ENCODE results near the gene PAFAH1B2.
"Not testable (repeated sequence)": the region's sequence is repeated elsewhere in the genome, so short reads cannot be mapped to it uniquely, and the experiment has no call there.

The PAFAH1B2 gene

DNA sequence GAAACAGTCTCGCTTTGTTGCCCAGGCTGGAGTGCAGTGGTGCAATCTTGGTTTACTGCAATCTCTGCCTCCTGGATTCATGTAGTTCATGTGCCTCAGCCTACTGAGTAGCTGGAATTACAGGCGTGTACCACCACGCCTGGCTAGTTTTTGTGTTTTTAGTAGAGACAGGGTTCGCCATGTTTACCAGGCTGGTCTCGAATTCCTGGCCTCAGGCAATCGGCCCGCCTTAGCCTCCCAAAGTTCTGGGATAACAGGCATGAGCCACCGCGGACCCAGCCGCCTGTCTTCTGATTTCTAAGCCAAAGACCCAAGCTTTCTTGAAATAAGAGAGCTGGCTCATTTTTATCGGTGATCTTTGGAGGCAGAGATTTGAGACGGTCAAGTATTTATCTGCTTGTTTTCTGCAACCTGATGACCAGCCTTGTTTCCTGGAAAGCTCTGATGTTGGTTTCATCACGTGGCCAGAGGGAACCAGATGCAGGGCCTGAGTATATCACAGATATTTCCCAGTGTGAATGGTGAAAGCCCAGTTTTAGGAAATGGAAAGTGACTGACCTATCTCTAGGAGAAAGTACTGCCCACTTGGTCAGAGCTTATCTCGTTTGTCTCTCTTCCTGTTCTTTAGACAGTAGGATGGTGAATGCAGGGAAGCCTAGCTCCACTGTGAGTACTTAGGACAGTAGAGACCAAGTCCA is 28.8 kb downstream of the PAFAH1B2 start:
- no peak for DNase-seq (ENCODE audit: low spot score)

DNA sequence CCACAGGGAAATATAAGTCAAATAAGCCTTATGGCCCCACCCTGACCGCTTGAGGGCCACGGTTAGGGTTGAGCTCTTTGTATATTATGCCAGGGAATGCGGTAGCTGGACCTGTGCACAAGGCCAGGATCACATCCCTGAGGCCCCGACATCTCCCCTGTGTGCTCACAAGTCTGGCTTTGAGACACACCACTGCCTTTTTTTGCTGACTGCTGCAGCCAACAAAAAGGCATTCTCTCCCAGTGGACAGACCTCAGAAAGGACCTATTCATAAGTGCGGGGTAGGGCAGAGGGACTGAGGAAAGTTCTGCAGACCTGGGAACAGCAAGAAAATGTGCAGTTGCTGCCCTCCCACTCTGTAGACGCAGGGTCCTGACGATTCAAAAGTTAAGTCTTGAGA is 31.0 kb downstream of the PAFAH1B2 start:
- no peak for DNase-seq (ENCODE audit: low spot score)

DNA sequence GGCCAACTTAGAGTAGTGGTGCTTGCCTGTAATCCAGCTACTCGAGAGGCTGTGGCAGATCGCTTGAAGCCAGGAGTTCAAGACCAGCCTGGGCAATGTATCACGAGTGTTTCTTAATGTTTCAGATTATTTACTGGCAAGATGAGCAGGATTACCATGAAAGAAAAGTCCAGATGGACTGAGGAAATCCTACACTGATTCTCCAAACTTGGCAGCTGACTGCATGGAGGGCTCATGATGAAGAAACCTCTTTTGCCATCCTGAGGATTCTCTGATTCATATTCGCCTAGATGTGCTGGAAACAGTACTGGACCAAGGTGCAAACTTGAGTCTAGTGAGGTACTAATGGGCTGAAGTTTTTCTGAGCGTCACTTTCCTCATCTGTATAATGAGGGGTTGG is 31.7 kb downstream of the PAFAH1B2 start:
- no peak for DNase-seq (ENCODE audit: low spot score)

DNA sequence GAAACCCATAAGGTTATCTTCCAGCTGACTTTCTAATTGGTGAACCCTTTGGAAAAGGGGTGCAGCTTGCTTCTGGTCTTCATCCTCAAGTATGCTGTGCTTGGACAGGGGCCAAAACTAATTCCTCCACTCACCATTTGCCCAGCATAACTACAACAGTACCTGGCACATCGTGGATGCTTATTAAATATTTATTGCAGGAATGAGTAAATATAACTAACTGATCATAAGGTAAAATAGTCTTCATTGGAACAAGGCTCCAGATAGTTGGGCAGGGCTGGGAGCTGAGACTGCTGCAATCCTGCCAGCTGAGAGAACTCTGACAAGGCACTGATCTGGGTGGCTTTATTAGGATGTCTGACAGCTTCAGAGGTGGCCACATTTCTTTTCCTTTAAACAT is 32.1 kb downstream of the PAFAH1B2 start:
- DNase-seq (ENCODE audit: low spot score), result no peak

DNA sequence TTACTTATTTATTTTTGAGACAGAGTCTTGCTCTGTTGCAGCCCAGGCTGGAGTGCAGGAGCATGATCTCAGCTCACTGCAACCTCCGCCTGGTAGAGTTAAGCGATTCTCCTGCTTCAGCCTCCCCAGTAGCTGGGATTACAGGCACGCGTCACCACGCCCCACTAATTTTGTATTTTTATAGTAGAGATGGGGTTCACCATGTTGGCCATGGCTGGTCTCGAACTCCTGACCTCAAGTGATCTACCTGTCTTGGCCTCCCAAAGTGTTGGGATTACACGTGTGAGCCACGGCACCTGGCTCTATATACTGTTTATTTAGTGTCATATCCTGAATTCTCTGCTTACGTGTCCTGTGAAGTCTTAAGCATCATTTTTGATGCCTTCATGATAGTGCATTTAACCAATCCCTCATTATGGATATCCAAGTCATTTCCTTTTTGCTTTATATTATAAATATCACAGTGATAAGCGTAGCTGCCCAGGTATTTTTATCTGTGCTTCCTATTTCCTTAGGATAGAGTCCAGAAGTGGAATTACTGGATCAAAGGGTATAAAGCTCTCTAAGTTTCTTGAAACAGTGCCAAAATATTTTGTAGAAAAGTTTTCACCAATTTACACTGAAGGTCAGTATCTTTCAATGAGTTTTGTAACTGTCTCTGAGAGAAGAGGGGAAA is 33.6 kb downstream of the PAFAH1B2 start:
- DNase-seq (ENCODE audit: low spot score), result no peak

DNA sequence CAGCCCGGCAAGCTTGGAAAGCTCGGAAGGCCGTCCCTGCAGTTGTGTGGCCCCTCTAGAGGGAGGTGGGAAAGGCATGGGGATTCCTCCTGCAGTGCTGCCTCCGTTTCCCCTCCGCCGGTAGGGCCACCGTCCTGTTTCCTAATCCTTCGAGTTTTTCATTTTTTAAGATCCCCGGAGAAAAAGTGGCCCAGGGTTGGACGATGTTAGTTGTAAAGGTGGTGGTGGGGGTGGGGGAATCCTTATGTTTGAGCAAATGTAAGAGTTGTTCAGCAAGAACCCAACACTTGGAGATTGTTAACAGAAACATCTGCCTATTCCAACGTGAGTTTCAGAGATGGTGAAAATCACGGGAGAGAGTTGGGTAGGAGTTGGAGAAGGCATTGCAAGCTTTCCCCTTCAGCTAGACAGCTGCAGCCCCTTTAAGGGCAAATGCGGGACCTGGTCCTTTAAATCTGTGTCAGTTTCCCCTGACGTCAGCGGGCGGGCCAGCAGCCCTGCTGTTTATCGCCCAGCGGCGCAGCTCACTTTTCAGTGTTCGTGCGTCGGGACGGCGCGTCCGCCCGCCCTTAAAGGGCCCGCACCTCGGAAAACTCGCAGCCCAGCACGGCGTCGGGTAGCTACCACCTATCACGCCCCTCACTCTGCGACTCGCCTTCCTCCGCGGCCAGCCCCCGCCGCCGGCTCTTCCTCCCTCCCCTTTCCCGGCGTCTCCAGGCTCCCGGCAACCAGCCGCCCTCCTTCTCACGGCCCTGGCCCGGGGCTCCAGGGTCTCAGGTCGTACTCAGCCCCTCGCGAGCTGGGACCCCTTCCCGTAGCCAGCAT is 34.3 kb downstream of the PAFAH1B2 start, which contains the start of gene SIDT2:
TSS of gene SIDT2 (plus strand) at position 534 of the 825 bp plus-strand sequence. CDS start 521 bp downstream, outside the sequence.
- DNase-seq (ENCODE audit: low spot score), result peak; percentile 90

DNA sequence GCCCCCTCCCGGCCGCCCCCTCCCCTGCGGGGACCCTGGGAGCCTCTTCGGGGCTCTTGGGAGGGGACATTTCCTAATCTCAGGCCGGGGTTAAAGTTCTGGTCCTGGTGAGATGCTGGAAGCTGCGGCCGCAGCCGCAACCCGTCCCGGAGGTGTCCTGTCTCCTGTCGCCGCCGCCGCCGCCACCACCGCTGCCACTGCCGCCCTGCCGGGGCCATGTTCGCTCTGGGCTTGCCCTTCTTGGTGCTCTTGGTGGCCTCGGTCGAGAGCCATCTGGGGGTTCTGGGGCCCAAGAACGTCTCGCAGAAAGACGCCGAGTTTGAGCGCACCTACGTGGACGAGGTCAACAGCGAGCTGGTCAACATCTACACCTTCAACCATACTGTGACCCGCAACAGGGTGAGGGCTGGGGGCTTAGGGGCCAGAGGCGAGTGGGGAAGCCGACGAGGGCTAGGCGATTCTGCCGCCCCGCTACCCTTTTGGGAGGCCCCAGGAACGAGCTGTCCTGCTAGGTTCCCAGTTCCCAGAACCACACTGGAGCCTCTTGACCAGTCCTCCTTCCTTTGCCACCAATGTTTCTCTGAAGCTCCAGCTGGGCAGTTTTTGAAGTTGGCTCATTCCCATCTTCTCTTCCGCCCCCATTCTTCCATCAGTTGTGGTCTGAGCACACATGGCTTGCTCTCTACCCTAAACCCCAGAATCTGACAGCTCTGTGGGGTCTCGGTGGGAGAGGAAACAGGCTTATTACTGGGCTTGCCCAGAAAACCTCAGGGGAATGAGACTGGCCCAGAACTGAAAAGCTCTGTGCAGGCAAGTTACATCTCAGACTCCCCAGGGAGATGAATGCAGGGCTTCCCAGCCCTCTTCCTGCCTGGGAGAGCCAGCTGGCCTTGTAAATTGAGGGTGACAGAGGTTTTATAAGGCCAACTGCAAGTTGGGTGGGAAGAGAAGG is 35.2 kb downstream of the PAFAH1B2 start:
- peak; percentile 52 for DNase-seq (ENCODE audit: low spot score)

DNA sequence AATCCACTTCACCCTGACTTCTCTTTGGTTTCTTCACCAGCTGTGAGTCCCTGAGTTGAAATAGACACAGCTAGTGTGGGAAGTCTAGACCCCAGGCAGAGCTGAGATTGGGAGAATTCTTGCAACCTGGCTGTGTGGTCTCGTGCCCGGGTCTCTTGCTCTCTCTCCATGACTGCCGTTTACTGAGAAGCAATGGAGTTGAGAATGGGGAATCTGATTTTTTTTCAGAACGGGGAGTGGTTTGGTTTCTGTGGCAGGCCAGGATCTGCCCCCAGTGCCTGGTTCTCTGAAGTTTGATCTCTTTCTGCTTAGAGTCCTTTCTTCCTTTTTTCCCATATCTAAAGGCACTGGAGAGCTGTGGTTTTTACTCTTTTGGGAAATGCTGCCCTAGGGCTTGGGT is 35.9 kb downstream of the PAFAH1B2 start:
- no peak for DNase-seq (ENCODE audit: low spot score)

DNA sequence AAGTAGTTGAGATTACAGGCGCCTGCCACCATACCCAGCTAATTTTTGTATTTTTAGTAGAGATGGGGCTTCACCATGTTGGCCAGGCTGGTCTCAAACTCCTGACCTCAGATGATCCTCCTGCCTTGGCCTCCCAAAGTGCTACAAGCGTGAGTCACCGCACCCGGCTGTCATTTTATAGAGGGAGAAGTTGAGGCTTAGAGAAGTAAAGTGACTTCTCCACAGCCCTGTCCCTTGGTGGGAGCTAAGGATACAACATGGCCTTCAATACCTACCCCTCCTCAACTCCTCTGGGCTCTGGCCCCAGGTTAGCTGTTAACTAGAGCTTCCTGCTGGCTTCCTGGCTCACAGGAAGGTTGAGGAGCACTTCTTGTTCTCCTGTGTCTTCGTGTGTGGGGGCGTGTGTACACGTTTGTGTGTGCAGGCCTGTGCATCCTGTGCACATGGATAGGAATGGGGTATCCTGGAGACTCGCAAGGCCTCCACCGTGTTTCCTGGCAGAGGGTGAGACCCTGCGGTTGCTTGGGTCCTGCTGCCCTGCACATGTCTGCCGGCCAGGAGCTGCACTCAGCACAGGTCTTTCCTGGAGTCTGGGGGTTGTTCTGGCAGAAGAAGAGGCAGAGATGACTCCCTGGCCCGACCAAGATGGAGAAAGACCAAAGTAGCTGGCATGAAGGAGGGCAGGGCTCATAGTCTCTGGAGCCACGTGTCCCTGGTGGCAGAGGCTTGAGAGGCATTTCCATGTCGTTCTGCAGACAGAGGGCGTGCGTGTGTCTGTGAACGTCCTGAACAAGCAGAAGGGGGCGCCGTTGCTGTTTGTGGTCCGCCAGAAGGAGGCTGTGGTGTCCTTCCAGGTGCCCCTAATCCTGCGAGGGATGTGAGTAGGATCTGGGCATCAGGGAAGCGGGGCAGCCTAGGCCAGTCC is 36.8 kb downstream of the PAFAH1B2 start:
- peak; percentile 35 for DNase-seq (ENCODE audit: low spot score)

DNA sequence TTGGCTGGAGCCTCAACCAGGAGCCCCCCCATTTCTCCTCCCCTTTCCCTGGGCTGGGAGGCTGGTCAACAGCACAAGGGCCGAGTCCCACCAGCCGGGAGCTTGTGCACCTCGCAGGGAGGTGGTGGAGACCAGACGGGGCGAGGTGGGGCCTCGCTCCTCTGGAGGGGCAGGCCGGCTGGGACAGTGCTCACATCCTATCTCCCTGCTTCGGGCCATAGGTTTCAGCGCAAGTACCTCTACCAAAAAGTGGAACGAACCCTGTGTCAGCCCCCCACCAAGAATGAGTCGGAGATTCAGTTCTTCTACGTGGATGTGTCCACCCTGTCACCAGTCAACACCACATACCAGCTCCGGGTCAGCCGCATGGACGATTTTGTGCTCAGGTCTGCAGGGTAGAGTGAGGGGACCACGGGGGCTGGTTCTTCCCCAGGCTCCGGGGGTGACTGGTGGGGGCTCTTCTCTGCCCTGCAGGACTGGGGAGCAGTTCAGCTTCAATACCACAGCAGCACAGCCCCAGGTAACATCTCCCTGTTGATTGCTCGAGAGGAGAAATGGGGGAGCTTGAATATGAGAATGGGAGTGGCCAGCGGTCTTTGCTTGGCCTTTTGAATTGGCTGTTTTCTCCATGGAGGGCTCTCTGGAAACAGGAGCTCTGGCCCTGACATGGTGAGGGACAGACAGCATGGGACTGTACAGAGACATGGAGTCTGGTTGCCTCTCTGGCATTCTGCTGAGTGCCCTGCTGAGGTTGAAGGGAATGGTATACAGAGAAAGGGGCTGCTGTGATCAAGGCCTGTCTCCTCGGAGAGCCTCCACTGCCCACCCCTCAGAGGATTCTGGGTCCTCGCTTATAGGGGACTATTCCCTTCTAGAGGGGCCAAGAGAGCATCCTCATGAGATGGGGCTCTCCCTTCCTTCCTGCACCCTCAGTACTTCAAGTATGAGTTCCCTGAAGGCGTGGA is 37.8 kb downstream of the PAFAH1B2 start:
- DNase-seq (ENCODE audit: low spot score), result no peak

DNA sequence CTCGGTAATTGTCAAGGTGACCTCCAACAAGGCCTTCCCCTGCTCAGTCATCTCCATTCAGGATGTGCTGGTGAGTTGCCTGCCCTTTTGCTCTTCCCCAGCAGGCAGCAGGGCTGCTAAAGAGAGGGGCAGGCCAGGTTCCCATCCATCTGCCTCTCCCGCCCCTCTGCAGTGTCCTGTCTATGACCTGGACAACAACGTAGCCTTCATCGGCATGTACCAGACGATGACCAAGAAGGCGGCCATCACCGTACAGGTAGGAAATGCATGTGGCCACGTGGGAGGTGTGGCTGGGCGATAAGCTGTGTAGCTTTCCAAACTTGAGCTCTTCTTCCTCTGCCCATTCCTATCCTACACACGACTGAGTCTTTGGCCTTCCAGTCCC is 38.5 kb downstream of the PAFAH1B2 start:
- no peak for DNase-seq (ENCODE audit: low spot score)

DNA sequence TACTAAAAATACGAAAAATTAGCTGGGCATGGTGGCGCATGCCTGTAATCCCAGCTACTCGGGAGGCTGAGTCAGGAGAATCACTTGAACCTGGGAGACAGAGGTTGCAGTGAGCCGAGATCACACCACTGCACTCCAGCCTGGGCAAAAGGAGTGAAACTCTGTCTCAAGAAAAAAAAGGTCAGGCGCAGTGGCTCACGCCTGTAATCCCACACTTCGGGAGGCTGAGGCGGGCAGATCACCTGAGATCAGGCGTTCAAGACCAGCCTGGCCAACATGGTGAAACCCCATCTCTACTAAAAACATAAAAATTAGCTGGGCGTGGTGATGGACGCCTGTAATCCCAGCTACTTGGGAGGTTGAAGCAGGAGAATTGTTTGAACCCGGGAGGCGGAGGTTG is 39.1 kb downstream of the PAFAH1B2 start:
- not testable (repeated sequence) for DNase-seq (ENCODE audit: low spot score)

DNA sequence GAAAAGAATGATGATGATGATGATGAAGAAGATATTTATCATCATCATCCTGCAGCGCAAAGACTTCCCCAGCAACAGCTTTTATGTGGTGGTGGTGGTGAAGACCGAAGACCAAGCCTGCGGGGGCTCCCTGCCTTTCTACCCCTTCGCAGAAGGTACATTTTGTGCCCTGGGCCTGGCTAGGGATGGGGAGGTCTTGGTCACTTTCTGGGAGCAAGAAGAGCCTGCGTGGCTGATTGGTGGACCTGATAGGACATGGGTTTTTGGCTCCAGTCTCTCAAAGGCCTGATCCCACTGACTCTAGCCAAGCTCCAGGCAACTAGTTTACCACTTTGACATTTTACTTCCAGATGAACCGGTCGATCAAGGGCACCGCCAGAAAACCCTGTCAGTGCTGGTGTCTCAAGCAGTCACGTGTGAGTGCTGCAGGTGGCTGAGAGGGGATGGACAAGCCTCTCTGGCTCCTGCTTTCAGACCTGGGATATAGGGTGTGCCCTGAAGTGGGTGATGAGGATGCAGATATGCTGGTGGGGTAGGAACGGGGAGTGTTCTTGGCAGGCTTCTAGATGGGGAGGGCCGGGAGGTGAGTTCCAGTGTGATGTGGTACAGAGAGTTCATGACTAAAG is 39.8 kb downstream of the PAFAH1B2 start:
- DNase-seq (ENCODE audit: low spot score), result no peak

DNA sequence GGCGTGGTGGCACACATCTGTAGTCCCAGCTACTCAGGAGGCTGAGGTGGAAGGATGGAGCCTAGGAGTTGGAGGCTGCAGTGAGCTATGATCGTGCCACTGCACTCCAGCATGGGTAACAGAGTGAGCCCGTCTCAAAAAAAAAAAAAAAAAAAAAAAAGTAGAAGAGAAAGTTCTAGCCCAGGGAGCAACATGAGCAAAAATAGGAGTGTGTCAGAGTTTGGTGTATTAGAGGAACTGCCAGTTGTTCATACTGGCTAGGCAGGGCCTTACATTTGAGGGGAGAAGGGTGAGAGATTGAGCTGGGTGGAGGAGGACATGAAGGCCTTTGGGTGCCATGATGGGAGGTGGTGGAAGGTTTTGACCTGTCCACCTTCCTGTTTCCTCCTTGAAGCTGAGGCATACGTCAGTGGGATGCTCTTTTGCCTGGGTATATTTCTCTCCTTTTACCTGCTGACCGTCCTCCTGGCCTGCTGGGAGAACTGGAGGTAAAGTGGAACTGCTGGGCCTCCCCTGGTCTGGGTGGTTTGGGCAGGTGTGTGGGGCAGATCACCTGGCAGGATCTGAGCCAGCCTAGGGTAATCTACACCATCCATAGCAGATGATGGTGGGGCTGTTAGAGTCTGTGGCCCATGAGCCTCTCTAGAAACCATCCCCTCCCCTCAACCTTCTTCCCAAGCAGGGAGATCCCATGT is 41.8 kb downstream of the PAFAH1B2 start:
- no peak for DNase-seq (ENCODE audit: low spot score)

DNA sequence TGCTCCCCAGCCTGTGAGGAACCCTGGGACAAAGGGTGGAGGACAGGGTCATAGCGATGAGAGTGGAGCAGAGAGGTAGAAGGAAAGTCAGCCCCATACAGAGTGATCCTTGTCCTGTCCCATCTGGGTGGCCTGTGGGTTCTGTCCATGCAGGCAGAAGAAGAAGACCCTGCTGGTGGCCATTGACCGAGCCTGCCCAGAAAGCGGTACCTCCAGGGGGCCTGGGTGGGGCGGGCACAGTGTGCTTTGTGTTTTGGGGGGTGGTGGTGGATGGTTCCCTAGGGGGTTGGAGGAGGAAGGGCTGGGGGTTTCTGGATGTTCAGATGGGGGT is 42.3 kb downstream of the PAFAH1B2 start:
- DNase-seq (ENCODE audit: low spot score), result no peak

DNA sequence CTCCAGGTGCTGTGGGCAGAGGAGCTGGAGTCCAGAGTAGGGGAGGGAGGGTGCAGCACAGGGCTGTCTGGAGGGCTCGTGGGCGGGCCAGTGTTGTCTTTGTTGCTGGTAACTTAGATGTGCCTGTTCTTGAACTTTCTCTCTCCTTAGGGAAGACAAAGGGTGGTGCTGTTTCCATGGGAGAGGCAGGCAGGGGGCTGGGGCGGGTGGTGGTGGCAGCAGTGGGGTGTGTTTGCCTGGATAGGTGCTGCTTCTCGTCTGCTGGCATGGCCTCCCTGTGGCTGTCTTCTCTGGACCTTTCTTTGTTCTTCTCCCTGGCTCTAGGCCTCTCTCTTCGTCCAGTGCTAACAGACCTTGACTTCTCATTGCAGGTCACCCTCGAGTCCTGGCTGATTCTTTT is 42.9 kb downstream of the PAFAH1B2 start:
- DNase-seq (ENCODE audit: low spot score), result no peak

DNA sequence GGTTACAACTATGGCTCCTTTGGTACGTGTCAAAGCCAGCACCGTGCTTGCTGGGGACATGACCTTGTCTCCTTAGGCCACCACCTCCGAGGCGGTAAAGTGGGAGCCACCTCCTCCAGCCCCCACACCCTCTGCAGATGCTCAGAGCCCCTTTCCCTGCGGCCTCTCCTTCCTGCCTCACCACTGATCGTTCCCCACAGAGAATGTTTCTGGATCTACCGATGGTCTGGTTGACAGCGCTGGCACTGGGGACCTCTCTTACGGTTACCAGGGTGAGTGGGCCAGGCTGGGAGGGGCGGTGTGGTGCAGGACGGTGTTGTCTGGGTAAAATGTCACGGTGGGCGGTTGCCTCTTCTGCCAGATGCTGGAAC is 43.3 kb downstream of the PAFAH1B2 start:
- DNase-seq (ENCODE audit: low spot score), result no peak

DNA sequence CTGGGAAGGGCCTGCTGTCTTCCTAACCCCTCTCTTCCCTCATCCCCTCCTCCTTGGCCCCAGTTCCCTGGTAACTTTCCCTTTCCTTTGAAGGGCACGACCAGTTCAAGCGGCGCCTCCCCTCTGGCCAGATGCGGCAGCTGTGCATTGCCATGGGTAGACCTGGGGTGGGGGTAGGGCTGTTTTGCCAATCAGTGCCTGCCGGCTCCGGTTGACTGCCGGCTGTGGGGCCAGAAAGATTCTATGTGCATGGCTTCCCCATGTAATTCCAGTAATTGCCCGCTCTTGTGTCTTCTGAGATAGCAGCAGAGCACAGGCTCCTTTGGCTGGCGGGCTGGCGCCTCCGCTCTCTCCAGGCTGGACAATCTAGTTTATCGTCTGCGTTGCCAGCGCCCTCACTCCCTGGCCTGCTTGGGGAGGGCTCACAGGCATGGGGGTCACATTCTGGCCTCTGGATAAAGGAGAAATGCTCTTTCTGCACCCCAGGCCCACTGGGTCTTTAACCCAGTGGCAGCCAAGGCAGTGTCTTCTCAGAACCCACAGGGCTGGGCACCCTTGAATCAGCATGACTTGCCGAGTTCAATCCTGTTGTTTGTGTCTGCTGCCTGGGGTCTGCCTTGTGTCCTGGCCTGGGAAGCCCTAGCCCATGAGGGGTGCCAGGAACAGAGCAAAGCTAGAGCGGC is 43.9 kb downstream of the PAFAH1B2 start:
- no peak for DNase-seq (ENCODE audit: low spot score)

Data from SW480 (cell line).